Measurements from ENCODE around the gene FAM120B. TPM values are rescaled to one million over a fixed set of nuclear protein-coding genes. Genes with fewer than 3 reads are reported as not detected.

Gene FAM120B
- total RNA-seq, 1 experiment from 2014 or later = 15.2 TPM

- TF ChIP-seq AR (CRISPR knock-in tag; IDR thresholded peaks at IDR 0.05) = no peak
- TF ChIP-seq USF1 (CRISPR knock-in tag; IDR thresholded peaks at IDR 0.05) = no peak
These were observed 59.0 kb downstream of the FAM120B start (continued) for GRCh38 chr6:170365593-170365992.

GRCh38 chr6:170366248-170366960, 59.8 kb downstream of the FAM120B start:
- no peaks in the 10 kb centered on the region for H3K9me3 Mint-ChIP-seq

More at GRCh38 chr6:170366248-170366960, 59.8 kb downstream of the FAM120B start:
- Mint-ChIP-seq H3K4me3 (no peak overlapping the region), H3K27me3 (ENCODE audit: low read depth) (no peaks in the 10 kb centered on the region), H3K4me1 (peaks cover 1% of the 10 kb centered on the region), H3K27ac (peak overlapping the region; percentile 65), H3K36me3 (0 out of 2 replicates have a peak, but pooled peaks cover 2% of the 10 kb centered on the region)
- TF ChIP-seq GTF2I (CRISPR knock-in tag; conservative IDR thresholded peaks at IDR 0.05) (no peak), E2F1 (CRISPR knock-in tag; IDR thresholded peaks at IDR 0.05) (no peak), ESRRA (CRISPR knock-in tag; IDR thresholded peaks at IDR 0.05; ENCODE audit: borderline replicate concordance) (no peak), ATF3 (CRISPR knock-in tag; conservative IDR thresholded peaks at IDR 0.05) (no peak), ZNF425 (CRISPR knock-in tag; conservative IDR thresholded peaks at IDR 0.05) (no peak), MLX (CRISPR knock-in tag; IDR thresholded peaks at IDR 0.05) (no peak), ZBTB21 (CRISPR knock-in tag; IDR thresholded peaks at IDR 0.05; ENCODE audit: borderline replicate concordance) (no peak), USF2 (CRISPR knock-in tag; IDR thresholded peaks at IDR 0.05) (no peak), ZNF671 (CRISPR knock-in tag; IDR thresholded peaks at IDR 0.05) (no peak), NFYB (CRISPR knock-in tag; conservative IDR thresholded peaks at IDR 0.05; ENCODE audit: low read depth) (no peak), CREB1 (CRISPR knock-in tag; IDR thresholded peaks at IDR 0.05) (no peak)
- DNase-seq (ENCODE audit: low spot score) (no peak), ATAC-seq (no peak)
- CTCF ChIA-PET = no interaction called here
- POLR2A ChIA-PET = no interaction called here

Data from WTC11 (cell line).